Endodermal cell (in vitro differentiated cells): ENCODE measurements around the gene PEX6. TPM values are rescaled to one million over a fixed set of nuclear protein-coding genes. Genes with fewer than 3 reads are reported as not detected.
"Not testable (repeated sequence)": the region's sequence is repeated elsewhere in the genome, so short reads cannot be mapped to it uniquely, and the experiment has no call there.

Source experiments
- DNase-seq: peaks from one replicate; pipeline ENCODE4 v3.0.0-alpha.2; 2017
- H3K27ac ChIP-seq: 2 replicates; pipeline ENCODE4 v1.5.1; 2013; ENCODE audit warnings: mild to moderate bottlenecking, low read depth, low read length, moderate library complexity
- H3K27me3 ChIP-seq: 2 replicates; pipeline ENCODE4 v1.6.1; 2013; ENCODE audit warnings: mild to moderate bottlenecking, low read length, moderate library complexity; ENCODE audit not compliant: insufficient read depth, control insufficient read depth, poor library complexity, severe bottlenecking
- H3K36me3 ChIP-seq: 2 replicates; pipeline ENCODE4 v1.7.0; 2013; ENCODE audit warnings: mild to moderate bottlenecking, low read length, moderate library complexity; ENCODE audit not compliant: control insufficient read depth, insufficient read depth
- H3K4me1 ChIP-seq: one replicate; pipeline ENCODE4 v1.7.0; 2013; ENCODE audit warnings: low read length; ENCODE audit not compliant: control insufficient read depth, insufficient read depth
- H3K4me3 ChIP-seq: 2 replicates; pipeline ENCODE4 v1.5.1; 2013; ENCODE audit warnings: mild to moderate bottlenecking, low read length, moderate library complexity
- H3K9ac ChIP-seq: 2 replicates; pipeline ENCODE4 v1.6.1; 2013; ENCODE audit warnings: mild to moderate bottlenecking, low read length, moderate library complexity; ENCODE audit not compliant: poor library complexity, severe bottlenecking; ENCODE audit errors: extremely low read depth
- H3K9me3 ChIP-seq: 2 replicates; pipeline ENCODE4 v1.6.1; 2013; ENCODE audit warnings: mild to moderate bottlenecking, low read length, moderate library complexity; ENCODE audit not compliant: control insufficient read depth
- H3K27ac Mint-ChIP-seq: 2 replicates; pipeline ENCODE4 v1.8.0; 2020; ENCODE audit warnings: mixed read lengths
- H3K27me3 Mint-ChIP-seq: 2 replicates; pipeline ENCODE4 v1.8.0; 2021; ENCODE audit warnings: mild to moderate bottlenecking, mixed read lengths; ENCODE audit not compliant: insufficient read depth
- H3K36me3 Mint-ChIP-seq: 2 replicates; pipeline ENCODE4 v1.8.0; 2020; ENCODE audit warnings: low read depth, mixed read lengths
- H3K4me1 Mint-ChIP-seq: 2 replicates; pipeline ENCODE4 v1.8.0; 2020; ENCODE audit warnings: mixed read lengths
- H3K4me3 Mint-ChIP-seq: 2 replicates; pipeline ENCODE4 v1.8.0; 2020; ENCODE audit warnings: mild to moderate bottlenecking, moderate library complexity, mixed read lengths
- H3K9me3 Mint-ChIP-seq: 2 replicates; pipeline ENCODE4 v1.8.0; 2020; ENCODE audit warnings: mild to moderate bottlenecking, mixed read lengths
- CTCF ChIP-seq: fragments of 200-600 bp; sonication (generic); conservative IDR thresholded peaks from 2 replicates; pipeline ENCODE4 v1.5.0; 2021; ENCODE audit warnings: antibody characterized with exemption, mild to moderate bottlenecking
- WGBS, 2 experiments: methylation state at CpG; one replicate each; pipeline versions ENCODE4 v1.1.5 to v1.1.7; 2013; ENCODE audit warnings: missing lambda C conversion rate in 2 of 2, mixed read lengths in 1 of 2; ENCODE audit not compliant: insufficient coverage in 1 of 2, insufficient read length in 1 of 2; 5-methylcytosine and 5-hydroxymethylcytosine counted together
- total RNA-seq, 2 donors: library from RNA; stranded (reverse); fragmentation: NEBNext Ultra II Directional in 1 of 2; extraction: Animal tissue kit (Norgen Biotek cat#: 25700) in 1 of 2; gene quantifications; 2 replicates in 1 of 2; 3 replicates in 1 of 2; pipeline ENCODE4 v1.2.1, GENCODE V29; 2021

The PEX6 gene
- total RNA-seq, 2 donors from 2014 or later = 17.2 to 21.4 TPM

GRCh38 chr6:43005844-43006243 lies 26.9 kb upstream of the PEX6 start:
- no peak for DNase-seq
- no peak overlapping the region for H3K9ac ChIP-seq
- no peaks in the 10 kb centered on the region for H3K4me1 ChIP-seq
- H3K4me1 Mint-ChIP-seq = no peaks in the 10 kb centered on the region
- no peak overlapping the region for H3K27ac ChIP-seq
- H3K9me3 ChIP-seq = no peaks in the 10 kb centered on the region
- peaks cover 57% of the 10 kb centered on the region for H3K36me3 Mint-ChIP-seq
- no peaks in the 10 kb centered on the region for H3K27me3 ChIP-seq
- no peaks in the 10 kb centered on the region for H3K9me3 Mint-ChIP-seq
- no peak overlapping the region for H3K27ac Mint-ChIP-seq
- no peaks in the 10 kb centered on the region for H3K27me3 Mint-ChIP-seq
- no peak overlapping the region for H3K4me3 Mint-ChIP-seq
- no peak for TF ChIP-seq CTCF
- peaks cover 49% of the 10 kb centered on the region for H3K36me3 ChIP-seq
- H3K4me3 ChIP-seq = no peak overlapping the region
- 93 to 100% methylated on average over 2 to 5 of the region's 5 CpGs for WGBS, 2 experiments

GRCh38 chr6:43001843-43002242 lies 22.9 kb upstream of the PEX6 start:
- WGBS, 2 experiments = 93 to 95% methylated on average over 4 to 8 of the region's 8 CpGs
- Mint-ChIP-seq H3K36me3 (peaks cover 25% of the 10 kb centered on the region), H3K27ac (no peak overlapping the region), H3K9me3 (no peaks in the 10 kb centered on the region), H3K4me1 (no peaks in the 10 kb centered on the region), H3K27me3 (no peaks in the 10 kb centered on the region), H3K4me3 (no peak overlapping the region)
- no peak overlapping the region for H3K27ac ChIP-seq
- H3K4me1 ChIP-seq = no peaks in the 10 kb centered on the region
- no peaks in the 10 kb centered on the region for H3K27me3 ChIP-seq
- no peak for TF ChIP-seq CTCF
- H3K9me3 ChIP-seq = no peaks in the 10 kb centered on the region
- H3K9ac ChIP-seq = no peak overlapping the region
- DNase-seq = no peak
- H3K4me3 ChIP-seq = no peak overlapping the region
- H3K36me3 ChIP-seq = peaks cover 9% of the 10 kb centered on the region

- not testable (repeated sequence) for H3K27me3 Mint-ChIP-seq, H3K4me3 ChIP-seq, H3K27ac ChIP-seq, H3K4me3 Mint-ChIP-seq, H3K27ac Mint-ChIP-seq, H3K9me3 ChIP-seq, H3K4me1 Mint-ChIP-seq, H3K4me1 ChIP-seq, DNase-seq, H3K9ac ChIP-seq, H3K9me3 Mint-ChIP-seq, H3K36me3 ChIP-seq, H3K27me3 ChIP-seq
- peaks cover 21% of the 10 kb centered on the region for H3K36me3 Mint-ChIP-seq
- WGBS, 2 experiments = 90 to 94% methylated on average over 9 of the region's 9 CpGs
These were observed 19.2 kb upstream of the PEX6 start for GRCh38 chr6:42998205-42998604.

GRCh38 chr6:42996513-42996912 lies 17.5 kb upstream of the PEX6 start:
- Mint-ChIP-seq H3K9me3 (no peaks in the 10 kb centered on the region), H3K27me3 (no peaks in the 10 kb centered on the region), H3K4me3 (no peak overlapping the region), H3K4me1 (no peaks in the 10 kb centered on the region), H3K27ac (no peak overlapping the region), H3K36me3 (peaks cover 22% of the 10 kb centered on the region)
- Histone ChIP-seq H3K27ac (no peak overlapping the region), H3K27me3 (no peaks in the 10 kb centered on the region), H3K9ac (no peak overlapping the region), H3K9me3 (no peaks in the 10 kb centered on the region), H3K4me3 (no peak overlapping the region), H3K4me1 (no peaks in the 10 kb centered on the region), H3K36me3 (peaks cover 9% of the 10 kb centered on the region)
- peak; percentile 18 for TF ChIP-seq CTCF
- DNase-seq = no peak
